T-cell (primary cell): ENCODE data around the gene PNCK. TPM values are rescaled to one million over a fixed set of nuclear protein-coding genes. Genes with fewer than 3 reads are reported as not detected.
A peak's percentile ranks its signal among the peaks of the same experiment; 100 is the strongest.
"Not testable (repeated sequence)": the region's sequence is repeated elsewhere in the genome, so short reads cannot be mapped to it uniquely, and the experiment has no call there.

ENCODE experiments used
- ATAC-seq, 4 experiments: fragments of 200-7000 bp in 3 of 4; fragments of 150-1000 bp in 1 of 4; cut with Tn5 transposase; replicated peaks in 1 of 4; 1 replicate in 3 of 4; 2 replicates in 1 of 4; pipeline ENCODE4 v1.10.0; 2021; ENCODE audit warnings: moderate library complexity in 3 of 4, mild to moderate bottlenecking in 2 of 4, moderate number of reproducible peaks in 1 of 4
- CTCF ChIA-PET, 2 donors: fragments of 300-600 bp; sonication (Branson Sonifier 250); formaldehyde crosslinking; loops; one replicate each; lab custom pipeline; 2022; ENCODE audit warnings: antibody characterized with exemption in 2 of 2; lab: Charles Lee
- POLR2A ChIA-PET, 2 donors: fragments of 300-600 bp; sonication (Branson Sonifier 250); formaldehyde crosslinking; loops; one replicate each; lab custom pipeline; 2022; ENCODE audit warnings: antibody characterized with exemption in 2 of 2; lab: Charles Lee
- DNase-seq, 35 experiments: peaks; one replicate each; pipeline versions ENCODE4 v3.0.0 to v3.0.0-alpha.2; 2013 to 2023
- H3K27ac ChIP-seq: one replicate; pipeline ENCODE4 v1.5.1; 2013; ENCODE audit warnings: low read length
- H3K27me3 ChIP-seq, 2 experiments: replicated peaks in 1 of 2; 1 replicate in 1 of 2; 2 replicates in 1 of 2; pipeline versions ENCODE4 v1.6.1 to v1.7.0; 2013; ENCODE audit warnings: low read length in 1 of 2, mixed read lengths in 1 of 2; ENCODE audit not compliant: control insufficient read depth in 2 of 2, insufficient read depth in 2 of 2; ENCODE audit errors: extremely low read depth in 1 of 2
- H3K36me3 ChIP-seq, 2 donors: 1 replicate in 1 of 2; 2 replicates in 1 of 2; pipeline versions ENCODE4 v1.6.1 to v1.7.0; 2013; ENCODE audit warnings: low read length in 1 of 2; ENCODE audit not compliant: control insufficient read depth in 2 of 2, insufficient read depth in 1 of 2; ENCODE audit errors: extremely low read depth in 1 of 2
- H3K4me1 ChIP-seq, 2 experiments: 1 replicate in 1 of 2; 2 replicates in 1 of 2; pipeline versions ENCODE4 v1.6.1 to v1.7.0; 2013; ENCODE audit warnings: low read length in 2 of 2, mixed read lengths in 1 of 2; ENCODE audit not compliant: insufficient read depth in 2 of 2, control insufficient read depth in 1 of 2; ENCODE audit errors: extremely low read depth in 1 of 2
- H3K4me3 ChIP-seq, 2 donors: 1 replicate in 1 of 2; 2 replicates in 1 of 2; pipeline versions ENCODE4 v1.5.1 to v1.7.0; 2013; ENCODE audit warnings: mild to moderate bottlenecking in 2 of 2, low read length in 1 of 2, moderate library complexity in 1 of 2; ENCODE audit not compliant: control insufficient read depth in 1 of 2; ENCODE audit errors: extremely low read depth in 1 of 2
- H3K9me3 ChIP-seq: 2 replicates; pipeline ENCODE4 v1.7.0; 2013
- H3K27ac Mint-ChIP-seq, 2 donors: one replicate each; pipeline ENCODE4 v1.8.0; 2020 to 2021; ENCODE audit warnings: mild to moderate bottlenecking in 2 of 2, mixed read lengths in 2 of 2
- H3K27me3 Mint-ChIP-seq, 2 donors: one replicate each; pipeline ENCODE4 v1.8.0; 2021 to 2022; ENCODE audit warnings: mixed read lengths in 2 of 2
- H3K36me3 Mint-ChIP-seq: one replicate; pipeline ENCODE4 v1.8.0; 2021; ENCODE audit warnings: mixed read lengths
- H3K4me1 Mint-ChIP-seq, 3 donors: one replicate each; pipeline ENCODE4 v1.8.0; 2020 to 2022; ENCODE audit warnings: mixed read lengths in 3 of 3, mild to moderate bottlenecking in 1 of 3
- H3K4me3 Mint-ChIP-seq, 3 donors: one replicate each; pipeline ENCODE4 v1.8.0; 2020 to 2022; ENCODE audit warnings: mild to moderate bottlenecking in 3 of 3, mixed read lengths in 3 of 3, moderate library complexity in 3 of 3
- H3K9me3 Mint-ChIP-seq, 3 donors: one replicate each; pipeline ENCODE4 v1.8.0; 2020 to 2022; ENCODE audit warnings: mixed read lengths in 3 of 3
- WGBS: methylation state at CpG from one replicate; pipeline ENCODE4 v1.1.5; 2013; ENCODE audit warnings: missing lambda C conversion rate; ENCODE audit not compliant: insufficient coverage; 5-methylcytosine and 5-hydroxymethylcytosine counted together
- total RNA-seq, 35 experiments: library from RNA in 6 of 35; stranded (reverse) in 6 of 35; fragments of 120-200 nt in 1 of 35; gene quantifications; one replicate each; pipeline versions ENCODE4 v1.2.1 to v1.2.4 and lab custom pipeline; 2013 to 2026

Gene PNCK
- total RNA-seq, 5 donors from 2014 or later (not counting 1 experiment from before 2014, with no cell fraction given): 1.0 TPM; not detected in 4

GRCh38 chrX:153683486-153683885 lies 9.9 kb upstream of the PNCK start:
- H3K27ac Mint-ChIP-seq, H3K9me3 Mint-ChIP-seq, H3K36me3 ChIP-seq, H3K9me3 ChIP-seq, H3K27ac ChIP-seq, H3K36me3 Mint-ChIP-seq, ATAC-seq, H3K4me1 Mint-ChIP-seq, H3K4me3 ChIP-seq, H3K4me1 ChIP-seq, DNase-seq, H3K4me3 Mint-ChIP-seq: not testable (repeated sequence)
- peaks cover 6 to 17% of the 10 kb centered on the region in 2 donors for H3K27me3 Mint-ChIP-seq
- ChIA-PET CTCF (interaction anchor here in 1 of 2 donors (1.0 kb wide), 1 partner anchor 15 kb away, joined by 4 read pairs; no protein-coding TSS in a partner anchor), POLR2A (interaction anchor here in 1 of 2 donors (0.6 kb wide), 1 partner anchor 28 kb away, joined by 11 read pairs; no protein-coding TSS in a partner anchor)
- peaks cover 3 to 22% of the 10 kb centered on the region in 2 experiments for H3K27me3 ChIP-seq
- WGBS: 96% methylated on average over 4 of the region's 8 CpGs

GRCh38 chrX:153681175-153681574 lies 7.6 kb upstream of the PNCK start:
- CTCF ChIA-PET: no interaction called here
- ATAC-seq (no peak), DNase-seq (no peak)
- Histone ChIP-seq H3K27ac (no peak overlapping the region), H3K9me3 (no peaks in the 10 kb centered on the region), H3K4me3 (no peak overlapping the region), H3K27me3 (peaks cover 3 to 12% of the 10 kb centered on the region in 2 experiments), H3K4me1 (no peaks in the 10 kb centered on the region), H3K36me3 (no peaks in the 10 kb centered on the region)
- WGBS: 70% methylated on average over 6 of the region's 12 CpGs
- Mint-ChIP-seq H3K27ac (no peak overlapping the region), H3K4me3 (no peak overlapping the region), H3K9me3 (no peaks in the 10 kb centered on the region), H3K4me1 (no peaks in the 10 kb centered on the region), H3K36me3 (no peaks in the 10 kb centered on the region), H3K27me3 (peaks cover 3 to 16% of the 10 kb centered on the region in 2 donors)
- POLR2A ChIA-PET: no interaction called here

GRCh38 chrX:153674219-153674851 lies 722 bp upstream of the PNCK start:
- peaks cover 0 to 39% of the 10 kb centered on the region in 2 experiments for H3K27me3 ChIP-seq
- peak overlapping the region in 2 of 3 donors; percentile 21 to 58 for H3K4me3 Mint-ChIP-seq
- WGBS: 76% methylated on average over 8 of the region's 27 CpGs
- no peaks in the 10 kb centered on the region for H3K36me3 Mint-ChIP-seq
- peaks cover 0 to 7% (median 3%) of the 10 kb centered on the region in 3 donors for H3K4me1 Mint-ChIP-seq
- ChIA-PET CTCF (interaction anchor here in 1 of 2 donors (0.6 kb wide), 1 partner anchor 131 kb away, joined by 3 read pairs; no protein-coding TSS in a partner anchor), POLR2A (no interaction called here)
- H3K9me3 Mint-ChIP-seq: no peaks in the 10 kb centered on the region
- H3K27ac ChIP-seq: no peak overlapping the region
- no peak overlapping the region for H3K27ac Mint-ChIP-seq
- H3K27me3 Mint-ChIP-seq: peaks cover 27 to 36% of the 10 kb centered on the region in 2 donors
- peaks cover 0 to 11% of the 10 kb centered on the region in 2 experiments for H3K4me1 ChIP-seq
- no peaks in the 10 kb centered on the region for H3K36me3 ChIP-seq
- H3K9me3 ChIP-seq: no peaks in the 10 kb centered on the region
- H3K4me3 ChIP-seq: no peak overlapping the region
- no peak for ATAC-seq
- no peak for DNase-seq

- no peak overlapping the region for H3K27ac Mint-ChIP-seq
- peak overlapping the region in 1 of 3 donors; percentile 42 for H3K4me3 Mint-ChIP-seq
- H3K27me3 Mint-ChIP-seq: peaks cover 32 to 36% of the 10 kb centered on the region in 2 donors
These were observed 834 bp downstream of the PNCK start for GRCh38 chrX:153672531-153673427.

GRCh38 chrX:153671589-153672530 lies 1.8 kb downstream of the PNCK start:
- H3K36me3 Mint-ChIP-seq: no peaks in the 10 kb centered on the region
- DNase-seq: no peak

More at GRCh38 chrX:153672531-153673427, 834 bp downstream of the PNCK start:
- CTCF ChIA-PET: interaction anchor here in 1 of 2 donors (0.6 kb wide), 1 partner anchor 709 kb away, joined by 3 read pairs; no protein-coding TSS in a partner anchor
- Histone ChIP-seq H3K4me1 (peaks cover 0 to 18% of the 10 kb centered on the region in 2 experiments), H3K27me3 (peaks cover 0 to 43% of the 10 kb centered on the region in 2 experiments), H3K4me3 (no peak overlapping the region), H3K36me3 (no peaks in the 10 kb centered on the region), H3K27ac (no peak overlapping the region), H3K9me3 (no peaks in the 10 kb centered on the region)
- POLR2A ChIA-PET: no interaction called here
- 6% methylated on average over 7 of the region's 53 CpGs for WGBS
- H3K4me1 Mint-ChIP-seq: peaks cover 5 to 11% (median 7%) of the 10 kb centered on the region in 3 donors
- H3K36me3 Mint-ChIP-seq: no peaks in the 10 kb centered on the region
- H3K9me3 Mint-ChIP-seq: no peaks in the 10 kb centered on the region
- no peak for ATAC-seq
- no peak for DNase-seq

More at GRCh38 chrX:153671589-153672530, 1.8 kb downstream of the PNCK start:
- CTCF ChIA-PET: interaction anchor here (0.6 to 0.7 kb wide), 2 partner anchors 13 to 40 kb away, joined by 4 to 8 read pairs; no protein-coding TSS in a partner anchor
- H3K27ac ChIP-seq: no peak overlapping the region
- no peaks in the 10 kb centered on the region for H3K9me3 Mint-ChIP-seq
- WGBS: 94% methylated on average over 10 of the region's 27 CpGs
- no peak overlapping the region for H3K27ac Mint-ChIP-seq
- no peak for ATAC-seq
- peaks cover 8 to 15% (median 8%) of the 10 kb centered on the region in 3 donors for H3K4me1 Mint-ChIP-seq
- peaks cover 33 to 34% of the 10 kb centered on the region in 2 donors for H3K27me3 Mint-ChIP-seq
- POLR2A ChIA-PET: no interaction called here
- H3K27me3 ChIP-seq: peaks cover 0 to 47% of the 10 kb centered on the region in 2 experiments
- H3K36me3 ChIP-seq: no peaks in the 10 kb centered on the region
- no peak overlapping the region for H3K4me3 ChIP-seq
- H3K4me3 Mint-ChIP-seq: peak overlapping the region in 1 of 3 donors; percentile 42
- H3K4me1 ChIP-seq: peaks cover 0 to 23% of the 10 kb centered on the region in 2 experiments
- H3K9me3 ChIP-seq: no peaks in the 10 kb centered on the region
